Gastroesophageal sphincter (tissue), 4 donors: ENCODE results near the gene CDKAL1. TPM values are rescaled to one million over a fixed set of nuclear protein-coding genes. Genes with fewer than 3 reads are reported as not detected.

Experiments used
- ATAC-seq: fragments of 150-250 bp; one replicate; pipeline ENCODE4 v1.9.1; 2016; ENCODE audit warnings: mild to moderate bottlenecking, moderate library complexity
- H3K27ac ChIP-seq, 4 donors: fragments of 200-600 bp; sonication (generic) in 3 of 4; 1 replicate in 3 of 4; 2 replicates in 1 of 4; pipeline ENCODE4 v1.5.1; 2016 to 2019
- H3K27me3 ChIP-seq: fragments of 200-600 bp; sonication (generic); one replicate; pipeline ENCODE4 v1.5.1; 2019
- H3K36me3 ChIP-seq, 2 donors: fragments of 200-600 bp; sonication (generic); one replicate each; pipeline ENCODE4 v1.5.1; 2019; ENCODE audit warnings: control low read depth in 1 of 2
- H3K4me1 ChIP-seq, 3 donors: fragments of 200-600 bp; sonication (generic); 1 replicate in 2 of 3; 2 replicates in 1 of 3; pipeline ENCODE4 v1.5.1; 2016 to 2019; ENCODE audit warnings: control low read depth in 2 of 3
- H3K4me3 ChIP-seq, 2 donors: fragments of 200-600 bp; sonication (generic); one replicate each; pipeline ENCODE4 v1.5.1; 2019; ENCODE audit warnings: mild to moderate bottlenecking in 1 of 2, moderate library complexity in 1 of 2
- H3K9me3 ChIP-seq, 3 donors: fragments of 200-600 bp; sonication (generic); one replicate each; pipeline ENCODE4 v1.5.1; 2017 to 2019; ENCODE audit warnings: control low read depth in 2 of 3
- CTCF ChIP-seq, 4 experiments: fragments of 200-600 bp in 2 of 4; fragments of 450-650 bp in 2 of 4; sonication (generic) in 1 of 4; IDR thresholded peaks; one replicate each; pipeline ENCODE4 v1.5.1; 2017 to 2019; ENCODE audit warnings: antibody characterized with exemption in 4 of 4, mild to moderate bottlenecking in 2 of 4, moderate library complexity in 2 of 4
- EP300 ChIP-seq: sonication (generic); formaldehyde crosslinking; IDR thresholded peaks from one replicate; pipeline ENCODE4 v1.6.1; 2017; ENCODE audit warnings: antibody characterized with exemption, mild to moderate bottlenecking
- POLR2A ChIP-seq, 2 donors: fragments of 450-650 bp; IDR thresholded peaks; one replicate each; pipeline ENCODE4 v1.6.1; 2017; ENCODE audit warnings: antibody characterized with exemption in 2 of 2, mild to moderate bottlenecking in 2 of 2, moderate library complexity in 1 of 2
- POLR2AphosphoS5 ChIP-seq: sonication (generic); formaldehyde crosslinking; IDR thresholded peaks from one replicate; pipeline ENCODE4 v1.6.1; 2017; ENCODE audit warnings: antibody characterized with exemption
- WGBS, 2 donors: methylation state at CpG; one replicate each; pipeline ENCODE4 v1.1.5; 2018; ENCODE audit warnings: low coverage in 1 of 2; 5-methylcytosine and 5-hydroxymethylcytosine counted together
- total RNA-seq, 4 donors: library from RNA; depleted of rRNA; stranded (reverse); fragments of >200 nt; gene quantifications; one replicate each; pipeline ENCODE4 v1.1.0, GENCODE V29; 2016

The CDKAL1 gene
- total RNA-seq, 4 donors from 2014 or later: 10.9 to 17.9 (median 15.0) TPM

GRCh38 chr6:20670750-20671149 lies 136.5 kb downstream of the CDKAL1 start:
- Histone ChIP-seq H3K27me3 (no peaks in the 10 kb centered on the region), H3K4me1 (no peaks in the 10 kb centered on the region), H3K9me3 (no peaks in the 10 kb centered on the region), H3K4me3 (no peak overlapping the region), H3K27ac (no peak overlapping the region), H3K36me3 (no peaks in the 10 kb centered on the region)
- 97 to 100% methylated on average over 2 of the region's 2 CpGs for WGBS, 2 donors
- ATAC-seq: no peak
- TF ChIP-seq CTCF (IDR thresholded peaks at IDR 0.05) (no peak), EP300 (no peak), POLR2AphosphoS5 (no peak), POLR2A (IDR thresholded peaks at IDR 0.05) (no peak)

- Histone ChIP-seq H3K36me3 (no peaks in the 10 kb centered on the region), H3K27me3 (no peaks in the 10 kb centered on the region), H3K4me3 (no peak overlapping the region), H3K9me3 (no peaks in the 10 kb centered on the region), H3K27ac (no peak overlapping the region), H3K4me1 (no peaks in the 10 kb centered on the region)
- 97% methylated on average over 2 of the region's 2 CpGs; no CpG with 5 or more reads in 1 of the 2 donors for WGBS, 2 donors
- ATAC-seq: no peak
- TF ChIP-seq POLR2AphosphoS5 (no peak), CTCF (IDR thresholded peaks at IDR 0.05) (no peak), POLR2A (IDR thresholded peaks at IDR 0.05) (no peak), EP300 (no peak)
Observed at GRCh38 chr6:20672038-20672437, 137.8 kb downstream of the CDKAL1 start.

- Histone ChIP-seq H3K4me3 (no peak overlapping the region), H3K27ac (no peak overlapping the region), H3K27me3 (no peaks in the 10 kb centered on the region), H3K9me3 (no peaks in the 10 kb centered on the region), H3K36me3 (no peaks in the 10 kb centered on the region), H3K4me1 (no peaks in the 10 kb centered on the region)
- no peak for TF ChIP-seq POLR2AphosphoS5
- TF ChIP-seq CTCF (IDR thresholded peaks at IDR 0.05): no peak
- no peak for TF ChIP-seq EP300
- TF ChIP-seq POLR2A (IDR thresholded peaks at IDR 0.05): no peak
- WGBS, 2 donors: 91 to 98% methylated on average over 4 of the region's 4 CpGs
- no peak for ATAC-seq
Observed at GRCh38 chr6:20673458-20673857, 139.2 kb downstream of the CDKAL1 start.

- Histone ChIP-seq H3K36me3 (no peaks in the 10 kb centered on the region), H3K27me3 (no peaks in the 10 kb centered on the region), H3K4me3 (no peak overlapping the region), H3K27ac (no peak overlapping the region), H3K4me1 (no peaks in the 10 kb centered on the region), H3K9me3 (no peaks in the 10 kb centered on the region)
- no peak for TF ChIP-seq POLR2A (IDR thresholded peaks at IDR 0.05)
- no peak for TF ChIP-seq POLR2AphosphoS5
- TF ChIP-seq CTCF (IDR thresholded peaks at IDR 0.05): no peak
- no peak for TF ChIP-seq EP300
- WGBS, 2 donors: 56 to 75% methylated on average over 1 of the region's 1 CpG
- no peak for ATAC-seq
Observed at GRCh38 chr6:20674664-20675063, 140.4 kb downstream of the CDKAL1 start.

- H3K36me3 ChIP-seq: no peaks in the 10 kb centered on the region
- TF ChIP-seq CTCF (IDR thresholded peaks at IDR 0.05): no peak
- no peak for TF ChIP-seq POLR2AphosphoS5
- no peak for TF ChIP-seq POLR2A (IDR thresholded peaks at IDR 0.05)
- TF ChIP-seq EP300: no peak
- H3K9me3 ChIP-seq: no peaks in the 10 kb centered on the region
- peaks cover 0 to 13% (median 0%) of the 10 kb centered on the region in 3 donors for H3K4me1 ChIP-seq
- no peaks in the 10 kb centered on the region for H3K27me3 ChIP-seq
- 88 to 100% methylated on average over 2 of the region's 2 CpGs for WGBS, 2 donors
- H3K4me3 ChIP-seq: no peak overlapping the region
- ATAC-seq: no peak
- H3K27ac ChIP-seq: no peak overlapping the region
Observed at GRCh38 chr6:20678831-20679352, 144.6 kb downstream of the CDKAL1 start.
